Activated naive CD4-positive, alpha-beta T cell treated with anti-CD3 and anti-CD28 coated beads, Interleukin-2, amount 50 U/mL, for 16 hours (primary cell): ENCODE measurements around the gene SH3BP5.

Experiments used
- DNase-seq: peaks from one replicate; pipeline ENCODE4 v3.0.0-alpha.2; 2020

The SH3BP5 gene

DNA sequence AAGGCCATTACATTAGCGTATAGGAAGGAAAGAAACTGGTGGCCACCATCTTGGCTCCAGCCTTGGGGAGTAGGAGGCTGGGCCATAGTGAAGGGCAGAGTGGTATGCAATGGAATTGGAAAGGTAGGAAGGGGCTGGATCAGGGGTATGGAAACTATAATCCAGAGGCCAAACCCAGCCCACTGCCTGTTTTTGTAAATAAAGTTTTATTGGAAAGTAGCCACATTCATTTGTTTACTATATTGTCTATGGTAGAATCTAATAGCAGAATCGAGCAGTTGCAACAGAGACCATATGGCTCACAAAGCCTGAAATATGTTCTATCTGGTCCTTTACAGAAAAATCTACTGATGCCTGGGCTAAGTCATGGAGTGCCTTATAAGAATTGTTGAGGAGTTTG lies 14.1 kb upstream of the SH3BP5 start:
- no peak for DNase-seq

DNA sequence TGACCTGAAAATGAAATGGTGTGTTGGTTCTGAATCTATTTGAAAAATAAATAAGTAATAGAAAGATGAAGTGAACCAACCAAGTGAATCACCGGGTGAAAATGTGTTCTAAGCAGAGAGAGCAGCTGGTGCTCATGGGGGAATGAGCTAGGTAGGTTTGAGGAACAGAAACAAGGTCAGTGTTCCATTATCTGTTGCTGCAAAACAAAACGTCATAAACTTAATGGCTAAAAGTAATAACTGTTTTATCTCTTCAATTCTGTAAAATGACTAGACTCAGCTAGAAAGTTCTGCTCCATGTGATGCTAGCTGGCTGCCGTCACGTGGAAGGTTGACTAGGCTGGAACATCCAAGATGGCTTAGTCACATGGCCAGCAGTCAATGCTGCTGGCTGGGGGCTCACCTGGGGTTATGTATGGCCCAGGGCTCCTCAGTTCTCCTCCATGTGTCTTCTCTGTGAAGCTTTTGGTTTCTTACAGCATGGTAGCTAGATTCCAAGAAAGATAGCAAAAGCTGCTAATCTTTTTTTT lies 13.3 kb upstream of the SH3BP5 start:
- DNase-seq, result no peak

DNA sequence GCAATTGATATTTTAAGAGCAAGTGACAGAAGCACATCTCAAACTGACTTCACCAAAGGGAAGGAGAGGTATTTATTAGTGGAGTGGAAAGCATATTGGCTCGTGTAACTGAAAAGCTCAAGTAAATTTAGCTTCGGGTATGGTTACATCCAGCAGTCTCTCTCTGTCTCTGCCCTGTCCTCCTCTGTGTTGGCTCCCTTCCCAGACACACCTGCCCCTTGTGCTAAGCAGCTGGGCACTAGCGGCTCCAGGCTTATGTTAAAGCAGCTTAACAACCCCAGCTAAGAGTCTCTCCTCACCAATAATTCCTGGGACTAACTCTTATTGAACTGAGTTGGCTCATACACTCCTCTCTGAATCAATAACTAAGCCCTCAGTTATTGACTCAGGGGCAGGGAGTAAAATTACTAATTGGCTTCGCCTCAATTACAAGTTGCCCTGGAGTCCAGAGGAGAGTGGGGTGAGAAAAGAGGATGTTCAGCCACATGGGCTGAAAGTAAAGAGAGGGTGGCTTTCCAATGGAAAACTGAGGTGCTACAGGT lies 12.8 kb upstream of the SH3BP5 start:
- DNase-seq, result no peak

DNA sequence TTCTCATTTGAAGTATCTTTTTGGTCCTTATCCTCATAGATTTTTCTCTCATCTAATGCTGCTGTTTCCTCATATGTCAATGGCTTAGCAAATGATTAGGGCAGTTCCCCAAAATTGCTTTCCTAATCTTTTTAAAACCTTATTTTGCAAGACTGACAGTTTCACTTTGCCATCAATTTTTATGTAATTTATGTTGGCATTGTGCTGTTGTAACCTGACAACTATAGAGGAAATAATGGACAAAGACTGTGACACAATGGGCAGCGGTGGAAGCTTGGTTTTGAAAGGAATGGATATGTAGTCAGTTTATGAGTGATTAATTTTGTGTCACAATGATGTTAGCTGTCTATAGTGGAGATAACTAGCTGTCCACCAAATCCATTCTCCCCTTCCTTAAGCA lies 10.6 kb upstream of the SH3BP5 start:
- DNase-seq, result no peak

DNA sequence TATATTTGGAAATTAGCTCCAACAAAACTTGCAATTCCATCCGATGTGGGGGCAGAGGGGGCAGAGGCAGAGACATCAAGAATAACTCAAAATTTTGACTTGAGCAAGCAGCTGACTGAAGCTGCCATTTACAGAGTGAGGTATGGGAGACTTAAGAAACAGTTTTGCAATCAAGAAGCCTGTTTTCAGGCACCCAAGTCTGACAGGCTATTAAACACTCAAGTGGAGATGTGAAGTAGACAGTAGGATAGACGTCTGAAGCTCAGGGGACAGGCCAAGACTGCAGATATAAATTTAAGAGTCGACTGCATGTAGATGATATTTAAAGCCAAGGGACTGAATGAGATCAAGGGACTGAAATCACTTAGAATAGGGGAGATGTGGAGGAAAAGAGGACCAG lies 9.9 kb upstream of the SH3BP5 start:
- DNase-seq, result no peak

DNA sequence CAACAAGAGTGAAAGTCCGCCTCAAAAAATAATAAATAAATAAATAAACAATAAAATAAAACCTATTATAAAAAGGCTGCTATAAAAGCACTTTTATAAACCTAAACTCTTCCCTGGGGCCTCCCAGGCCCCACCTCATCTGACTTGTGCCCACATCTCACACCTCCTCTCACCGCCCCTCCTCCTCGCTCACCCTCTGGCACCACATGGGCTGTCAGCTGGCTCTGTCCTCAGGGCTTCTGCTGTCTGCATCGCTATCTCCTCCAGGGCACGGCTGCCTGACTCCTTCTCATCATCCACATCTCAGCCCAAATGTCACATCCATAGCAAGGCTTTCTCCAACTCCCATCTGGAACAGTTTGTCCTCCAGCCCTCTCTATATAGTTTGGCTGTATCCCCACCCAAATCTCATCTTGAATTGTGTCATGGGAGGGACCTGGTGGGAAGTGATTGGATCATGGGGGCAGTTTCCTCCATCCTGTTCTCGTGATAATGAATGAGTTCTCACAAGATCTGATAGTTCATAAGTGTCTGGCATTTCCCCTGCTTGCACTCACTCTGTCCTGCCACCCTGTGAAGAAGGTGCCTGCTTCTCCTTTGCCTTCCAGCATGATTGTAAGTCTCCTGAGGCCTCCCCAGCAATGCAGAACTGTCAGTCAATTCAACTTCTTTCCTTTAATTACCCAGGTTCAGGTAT lies 8.8 kb upstream of the SH3BP5 start:
- no peak for DNase-seq

DNA sequence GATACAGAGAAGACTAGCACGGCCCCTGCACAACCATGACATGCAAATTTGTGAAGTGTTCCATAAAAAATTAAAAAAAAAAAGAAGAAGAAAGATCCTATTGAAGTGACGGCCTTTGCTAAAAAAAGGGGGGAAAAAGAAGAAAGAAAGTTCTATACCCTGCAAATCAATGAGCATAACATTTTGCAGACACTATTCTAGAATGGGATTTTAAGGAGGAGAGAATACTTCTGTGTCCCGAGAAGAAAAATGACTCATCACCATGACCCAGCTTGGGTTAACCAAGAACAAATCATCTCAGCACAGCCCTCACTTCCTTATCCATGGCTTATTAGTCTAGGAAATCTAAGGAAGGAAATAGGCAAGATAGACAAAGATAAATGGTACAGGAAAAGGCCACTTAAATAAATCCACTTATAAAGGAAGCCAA lies 7.4 kb upstream of the SH3BP5 start:
- DNase-seq, result no peak

DNA sequence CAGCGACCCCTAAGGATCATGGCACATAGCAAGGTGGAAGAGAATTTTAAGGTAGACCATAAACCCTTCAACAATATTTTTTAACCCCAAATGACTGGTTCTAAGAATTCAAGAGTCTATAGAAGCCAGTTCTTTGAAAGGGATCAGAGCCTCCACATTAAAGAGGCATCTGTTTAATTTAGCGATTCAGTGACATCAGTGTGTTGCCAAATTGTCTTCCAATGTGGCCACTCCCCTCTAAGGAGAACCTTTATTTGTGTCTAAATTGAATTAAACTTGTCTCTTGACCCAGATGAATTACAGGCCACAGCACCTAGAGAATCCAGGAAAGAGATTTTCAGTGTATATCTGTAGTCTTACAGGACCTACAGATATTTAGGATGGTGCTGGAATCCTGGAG lies 6.6 kb upstream of the SH3BP5 start:
- DNase-seq, result no peak

DNA sequence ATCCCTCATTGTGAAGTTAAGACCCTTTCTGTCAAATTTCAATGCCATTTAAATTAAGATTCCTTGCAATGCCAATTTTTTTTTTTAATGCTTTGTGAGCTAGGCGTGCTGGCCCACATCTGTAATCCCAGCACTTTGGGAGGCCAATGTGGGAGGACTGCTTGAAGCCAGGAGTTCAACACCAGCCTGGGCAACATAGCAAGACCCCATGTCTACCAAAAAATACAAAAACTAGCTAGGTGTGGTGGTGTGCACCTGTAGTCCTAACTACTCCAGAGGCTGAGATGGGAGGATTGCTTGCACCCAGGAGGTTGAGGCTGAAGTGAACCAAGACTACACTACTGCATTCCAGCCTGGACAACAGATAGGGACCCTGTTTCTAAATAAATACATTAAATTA lies 5.6 kb upstream of the SH3BP5 start:
- DNase-seq, result no peak

DNA sequence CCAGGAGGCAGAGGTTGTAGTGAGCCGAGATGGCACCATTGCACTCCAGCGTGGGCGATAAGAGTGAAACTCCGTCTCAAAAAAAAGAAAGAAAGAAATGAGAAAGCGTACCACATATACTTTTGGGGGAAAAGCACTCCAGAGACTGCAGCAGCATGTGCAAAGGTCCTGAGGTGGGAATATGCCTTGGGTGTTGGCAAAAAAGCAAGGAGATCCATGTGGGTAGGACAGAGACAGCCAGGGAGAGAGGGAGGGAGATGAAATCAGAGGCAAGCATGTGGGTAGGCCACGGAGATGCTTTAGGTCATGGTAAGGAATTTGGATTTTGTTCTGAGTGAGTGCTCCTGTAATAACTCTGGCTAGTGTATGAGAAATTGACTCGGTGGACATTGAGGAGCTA lies 3.7 kb upstream of the SH3BP5 start:
- DNase-seq, result no peak

DNA sequence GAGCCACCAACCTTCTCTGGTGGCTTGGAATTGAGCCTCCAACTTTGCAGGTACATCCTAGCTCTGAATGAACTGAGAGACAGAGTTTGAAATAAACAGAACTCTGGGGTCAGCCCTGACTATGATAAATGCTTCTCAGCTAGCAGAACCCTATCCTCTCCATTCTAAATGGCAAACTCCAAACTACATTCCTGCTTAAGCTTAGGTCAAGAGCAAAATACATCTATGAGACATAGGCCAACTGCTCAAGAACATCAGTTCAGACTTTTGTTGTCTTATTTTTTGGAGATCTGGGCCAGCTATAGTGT lies 1.5 kb upstream of the SH3BP5 start:
- no peak for DNase-seq

DNA sequence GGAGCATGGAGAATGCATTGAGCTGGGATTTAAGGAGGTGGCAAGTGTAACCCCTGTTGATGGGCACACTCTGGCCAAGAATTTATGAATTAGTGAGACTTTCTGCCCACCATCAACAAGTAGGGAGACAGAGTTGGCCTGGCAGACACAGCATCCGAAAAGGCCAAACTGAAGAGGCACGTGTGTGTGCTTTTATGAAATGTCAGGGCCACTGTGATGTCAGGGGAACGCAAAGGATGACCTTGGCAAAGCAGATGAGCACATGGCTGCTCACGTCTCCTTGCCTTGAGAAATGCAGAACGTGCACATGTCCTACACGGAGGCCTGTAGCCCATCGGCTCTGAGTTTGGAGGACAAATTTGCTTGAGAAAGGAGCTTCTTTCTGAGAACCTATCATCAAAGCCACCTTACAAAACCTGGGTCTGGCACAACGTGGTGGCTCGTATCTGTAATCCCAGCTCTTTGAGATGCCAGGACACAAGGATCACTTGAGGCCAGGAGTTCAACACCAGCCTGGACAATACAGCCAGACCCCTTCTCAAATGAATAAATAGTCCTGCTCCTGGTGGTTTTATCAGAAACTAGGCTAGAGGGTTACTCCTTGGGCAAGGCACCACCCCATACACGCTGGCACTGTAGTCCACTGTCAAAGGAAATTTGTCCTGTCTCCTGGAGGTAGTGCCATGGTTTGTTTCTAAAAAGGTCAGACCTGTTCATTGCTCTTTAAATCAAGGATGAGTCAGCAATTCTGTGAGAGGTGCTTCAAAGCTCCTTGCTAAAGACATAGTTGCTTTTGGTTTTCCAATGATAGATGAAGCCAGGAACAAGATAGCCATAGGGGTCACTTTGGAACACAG lies 941 bp upstream of the SH3BP5 start:
- DNase-seq, result no peak

DNA sequence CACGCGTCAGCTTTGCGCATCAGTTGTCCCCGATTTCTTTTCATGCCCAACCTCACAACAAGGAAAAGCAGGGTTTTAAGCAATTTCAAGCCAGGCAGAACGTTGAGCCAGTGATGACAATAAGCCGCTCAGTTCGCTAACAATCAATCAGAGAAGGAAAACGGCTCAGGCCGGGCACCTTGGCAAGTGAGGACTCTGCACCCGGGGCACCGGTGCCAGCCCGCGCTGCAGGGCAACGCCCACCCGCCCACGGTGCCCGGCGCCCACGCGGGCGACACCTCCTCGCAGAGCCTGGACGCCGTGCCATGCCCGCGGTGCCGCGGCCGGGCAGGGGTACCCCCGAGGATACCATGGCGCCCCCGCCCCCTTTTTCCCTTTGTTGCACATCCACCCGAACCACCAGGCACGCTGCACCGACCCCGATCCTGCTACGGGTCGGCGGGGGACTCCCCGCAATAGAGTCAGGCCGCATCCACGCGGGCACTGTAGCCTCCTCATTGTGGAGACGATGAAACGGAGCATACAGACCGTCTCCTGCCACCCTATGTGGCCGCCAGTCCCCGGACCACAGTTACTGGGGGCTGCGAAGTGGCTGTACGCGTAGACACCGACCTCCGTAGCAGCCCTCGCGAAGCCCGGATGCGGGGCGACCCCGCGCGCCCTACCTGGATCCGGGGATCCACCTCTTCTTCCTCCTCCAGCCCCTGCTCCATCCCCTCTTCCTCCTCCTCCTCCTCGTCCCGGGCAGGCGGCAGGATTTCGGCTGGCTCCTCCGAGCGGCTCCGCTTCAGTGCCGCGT lies 581 bp downstream of the SH3BP5 start:
- DNase-seq, result peak; percentile 65

DNA sequence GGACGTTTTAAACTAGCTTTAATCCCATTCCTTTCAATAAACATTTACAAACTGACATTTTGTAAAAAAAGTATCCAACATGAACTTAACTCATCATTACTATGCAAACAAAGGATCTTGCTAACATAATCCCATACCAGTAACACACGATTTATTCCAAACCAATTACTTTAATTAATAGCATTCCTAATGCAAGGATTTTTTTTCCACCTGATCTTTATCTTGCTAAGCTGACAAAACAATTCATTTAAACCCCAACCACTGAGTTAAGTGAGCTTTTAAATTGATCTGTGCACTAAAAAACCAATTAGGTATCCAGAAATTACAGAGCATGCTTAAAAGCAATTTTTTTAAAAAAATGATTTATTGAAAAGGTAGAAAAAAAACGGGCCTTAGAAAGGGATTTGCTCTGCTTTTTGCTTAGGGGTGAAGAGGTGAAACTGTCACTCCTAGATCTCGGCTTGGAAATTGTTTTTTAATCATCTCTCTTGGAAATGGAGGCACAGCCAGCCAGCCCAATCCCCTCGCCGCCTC lies 1.2 kb downstream of the SH3BP5 start:
- DNase-seq, result no peak

DNA sequence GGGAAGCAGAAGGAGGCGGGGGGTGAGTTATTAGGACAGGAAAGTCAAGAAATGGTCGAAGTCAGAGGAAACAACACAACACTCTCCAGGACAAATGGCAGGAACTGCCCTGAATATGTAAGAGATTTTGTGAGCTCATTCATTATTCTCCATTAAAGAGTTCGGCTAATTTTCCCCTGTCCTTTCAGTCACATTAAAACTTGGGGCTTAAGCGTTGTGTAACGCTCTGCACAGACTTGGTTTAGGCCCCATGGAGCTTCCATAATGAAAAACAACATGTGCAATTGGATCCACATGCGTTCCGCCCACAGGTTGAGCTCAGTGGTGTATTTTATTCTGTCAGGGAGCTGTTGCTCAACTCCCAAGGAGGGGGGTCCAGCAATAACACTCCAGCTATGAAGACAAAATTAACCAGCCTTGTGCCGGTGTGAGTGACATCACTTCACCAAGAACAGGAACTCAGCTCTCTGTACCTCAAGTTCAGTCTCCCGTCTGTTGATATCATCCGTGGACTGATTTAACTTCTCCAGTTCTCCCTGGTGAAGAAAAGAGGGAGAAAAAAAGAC lies 2.3 kb downstream of the SH3BP5 start:
- no peak for DNase-seq

DNA sequence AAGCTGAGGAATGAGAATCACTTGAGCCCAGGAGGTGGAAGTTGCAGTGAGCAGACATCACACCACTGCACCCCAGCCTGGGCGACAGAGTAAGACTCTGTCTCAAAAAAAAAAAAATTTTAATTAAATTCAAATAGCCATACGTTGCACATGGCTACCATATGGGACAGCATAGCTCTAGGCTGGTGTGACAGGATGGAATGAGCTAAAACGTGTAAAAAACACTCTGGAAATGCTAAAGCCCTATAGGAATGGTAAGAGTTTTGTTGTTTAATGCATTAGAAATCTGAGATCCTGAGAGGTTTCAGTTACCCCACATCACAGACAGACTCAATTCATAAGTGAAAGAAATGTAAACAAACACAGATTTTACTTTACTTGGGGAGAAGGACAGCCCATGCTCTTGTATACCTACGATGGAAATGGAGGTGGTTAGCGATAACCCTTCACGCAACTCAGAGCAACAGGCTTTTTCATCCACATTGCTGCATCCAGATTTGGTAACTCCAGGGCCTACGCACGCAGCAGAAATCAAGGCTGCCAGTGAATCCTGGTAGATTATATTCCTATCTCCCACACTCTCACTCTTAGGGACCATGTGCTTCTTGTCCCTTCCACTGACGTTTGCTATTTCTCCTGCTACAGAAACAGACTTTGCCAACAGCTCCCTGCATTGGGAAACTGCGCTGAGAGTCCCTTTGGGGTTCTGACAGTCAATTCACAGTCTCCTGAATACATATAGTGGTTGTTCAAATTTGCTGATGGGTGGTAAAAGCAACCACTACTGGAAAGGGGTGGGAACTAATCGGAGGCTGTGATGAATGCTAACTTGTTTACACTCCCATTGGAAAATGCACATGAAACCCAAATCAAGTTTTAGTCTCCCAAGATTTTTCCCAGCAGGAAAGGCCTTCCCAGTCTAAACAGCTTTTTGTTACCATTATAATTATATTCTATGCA lies 3.1 kb downstream of the SH3BP5 start:
- DNase-seq, result no peak

DNA sequence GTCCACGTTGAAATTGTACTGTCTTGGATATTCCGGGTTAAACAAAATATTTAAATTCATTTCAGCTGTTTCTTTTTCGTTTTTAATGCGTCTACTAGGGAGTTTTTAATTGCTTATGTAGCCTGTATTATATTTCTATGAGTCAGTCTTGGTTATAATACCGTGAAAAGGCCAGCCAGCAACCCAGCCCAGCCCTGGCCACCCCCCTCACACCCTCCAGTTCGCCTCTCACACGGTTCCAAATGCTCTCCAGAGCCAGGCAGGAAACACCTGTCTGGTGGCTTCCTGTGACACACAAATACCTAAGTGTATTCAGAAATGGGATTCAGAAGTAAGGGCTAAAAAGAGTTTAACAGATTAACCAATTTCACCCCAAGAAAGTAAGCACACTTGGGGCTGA lies 4.4 kb downstream of the SH3BP5 start:
- DNase-seq, result no peak

DNA sequence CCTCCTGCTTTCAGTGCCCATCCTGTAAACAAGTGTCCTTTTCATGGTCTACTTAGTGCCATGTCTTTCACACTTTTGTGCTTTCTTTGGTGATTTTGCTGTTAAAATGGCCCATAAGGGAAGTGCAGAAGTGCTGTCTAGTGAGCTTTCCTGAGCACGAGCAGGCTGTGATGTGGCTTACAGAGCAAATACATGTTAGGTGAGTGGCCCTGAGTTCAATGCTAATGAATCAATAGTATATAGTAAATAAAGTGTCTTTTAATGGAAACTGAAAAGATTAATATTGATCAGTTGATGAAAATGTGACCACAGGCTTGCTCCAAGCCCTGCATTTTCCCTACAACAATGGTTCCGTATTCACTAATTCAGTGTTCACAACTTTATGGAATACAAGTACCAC lies 5.7 kb downstream of the SH3BP5 start:
- DNase-seq, result no peak

DNA sequence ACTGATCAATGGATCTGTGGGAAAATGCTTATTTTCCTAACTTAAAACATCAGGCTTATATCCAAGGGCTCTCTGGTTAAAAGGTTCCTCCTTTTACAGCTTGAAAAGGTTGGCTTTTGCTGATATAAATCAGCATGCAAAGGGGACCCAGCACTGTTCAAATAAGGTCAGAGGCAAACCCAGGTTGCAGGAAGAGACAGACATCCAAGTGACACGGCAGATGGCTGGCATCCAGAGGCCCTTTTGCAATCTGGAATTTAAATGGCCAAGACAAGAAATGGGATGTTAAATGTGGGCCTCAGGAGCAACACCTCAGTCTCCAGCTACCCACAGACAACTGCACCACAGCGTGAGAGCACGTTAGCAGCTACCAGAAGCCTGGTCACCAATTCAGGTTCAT lies 6.3 kb downstream of the SH3BP5 start:
- DNase-seq, result no peak

DNA sequence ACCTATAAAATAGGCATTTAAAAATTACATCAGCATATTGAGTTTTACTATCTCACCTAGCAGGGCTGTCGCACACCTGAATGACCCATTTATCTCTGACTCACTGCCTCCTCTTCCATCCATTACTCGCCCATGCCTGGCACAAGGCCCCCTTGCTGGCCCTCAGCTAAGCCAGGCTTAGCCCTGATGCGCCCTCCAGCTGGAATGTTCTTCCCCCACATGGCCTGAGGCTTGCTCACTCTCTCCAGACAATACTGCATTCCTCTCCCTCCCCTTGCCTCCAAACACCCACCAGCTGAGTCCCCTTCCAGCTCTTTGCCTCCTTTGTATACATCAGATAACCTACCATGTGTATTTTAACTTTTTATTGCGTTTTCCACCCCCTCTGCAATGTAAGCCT lies 7.2 kb downstream of the SH3BP5 start:
- DNase-seq, result no peak

DNA sequence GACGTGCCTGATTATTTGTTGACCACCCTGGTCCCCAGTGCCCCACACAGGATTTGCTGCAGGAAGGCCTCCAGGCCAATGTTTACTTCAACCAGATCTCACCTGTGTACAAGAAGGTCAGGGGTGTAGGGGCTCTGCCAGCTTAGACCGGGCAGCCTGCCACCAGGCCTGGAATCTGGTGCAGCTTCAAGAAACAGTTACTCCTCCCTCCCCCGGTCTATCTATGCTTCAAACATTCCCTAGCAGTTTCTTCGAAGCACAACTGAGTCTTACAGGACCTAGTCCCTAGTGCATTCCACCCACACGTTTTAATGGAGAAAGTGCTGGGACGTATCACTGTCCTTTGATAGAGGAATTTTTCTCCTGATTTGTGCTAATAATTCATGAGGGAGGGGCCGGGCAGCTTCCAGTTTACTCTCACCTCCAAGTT lies 8.0 kb downstream of the SH3BP5 start:
- no peak for DNase-seq

DNA sequence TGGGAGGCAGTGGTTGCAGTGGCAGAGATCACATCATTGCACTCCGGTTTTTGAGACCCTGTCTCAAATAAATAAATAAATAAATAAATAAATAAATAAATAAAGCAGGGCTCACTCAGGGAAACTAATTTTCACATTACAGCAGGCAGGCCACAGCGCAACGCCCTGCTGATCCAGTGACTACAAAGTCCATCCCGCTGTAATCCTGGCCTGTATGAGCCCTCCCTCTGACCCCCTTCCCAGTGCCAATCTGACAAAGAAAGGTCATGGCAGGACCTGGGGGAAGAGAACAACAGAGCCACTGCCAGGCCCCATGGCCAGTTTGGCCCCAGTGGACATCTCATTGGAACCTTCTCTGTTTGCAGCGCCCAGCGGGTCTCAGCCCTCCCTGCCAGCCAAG lies 9.3 kb downstream of the SH3BP5 start:
- DNase-seq, result no peak
